ENCODE measurements around the gene STOX1. TPM values are rescaled to one million over a fixed set of nuclear protein-coding genes. Genes with fewer than 3 reads are reported as not detected.
A peak's percentile ranks its signal among the peaks of the same experiment; 100 is the strongest.
"Not testable (repeated sequence)": the region's sequence is repeated elsewhere in the genome, so short reads cannot be mapped to it uniquely, and the experiment has no call there.

STOX1 gene
- total RNA-seq = 0.35 and 2.9 TPM in 2 replicates

- peak; percentile 33 for DNase-seq (ENCODE audit: low read depth)
Measured at GRCh38 chr10:68826764-68827591, at the start of gene STOX1. STOX1 (plus strand) TSS chr10:68827531; CDS start chr10:68827624, 93 bp downstream.

- peak; percentile 30 for DNase-seq (ENCODE audit: low read depth)
Measured at GRCh38 chr10:68781613-68782574, 45.4 kb upstream of the STOX1 start.

- DNase-seq (ENCODE audit: low read depth) = no peak
Measured at GRCh38 chr10:68784476-68784875, 42.9 kb upstream of the STOX1 start.

GRCh38 chr10:68787813-68788212, 39.5 kb upstream of the STOX1 start:
- no peak for DNase-seq (ENCODE audit: low read depth)

GRCh38 chr10:68790476-68790875, 36.9 kb upstream of the STOX1 start:
- no peak for DNase-seq (ENCODE audit: low read depth)

GRCh38 chr10:68792115-68792514, 35.2 kb upstream of the STOX1 start:
- DNase-seq (ENCODE audit: low read depth) = peak; percentile 46

GRCh38 chr10:68795886-68796532, 31.3 kb upstream of the STOX1 start:
- no peak for DNase-seq (ENCODE audit: low read depth)

- peak; percentile 87 for DNase-seq (ENCODE audit: low read depth)
Measured at GRCh38 chr10:68796605-68797004, 30.7 kb upstream of the STOX1 start.

- no peak for DNase-seq (ENCODE audit: low read depth)
Measured at GRCh38 chr10:68800211-68800610, 27.1 kb upstream of the STOX1 start.

GRCh38 chr10:68804692-68805091, 22.6 kb upstream of the STOX1 start:
- no peak for DNase-seq (ENCODE audit: low read depth)

GRCh38 chr10:68810830-68811229, 16.5 kb upstream of the STOX1 start:
- DNase-seq (ENCODE audit: low read depth) = not testable (repeated sequence)

- no peak for DNase-seq (ENCODE audit: low read depth)
Measured at GRCh38 chr10:68811314-68812009, 15.9 kb upstream of the STOX1 start.

GRCh38 chr10:68812420-68812819, 14.9 kb upstream of the STOX1 start:
- no peak for DNase-seq (ENCODE audit: low read depth)

- no peak for DNase-seq (ENCODE audit: low read depth)
Measured at GRCh38 chr10:68813559-68813958, 13.8 kb upstream of the STOX1 start.

- DNase-seq (ENCODE audit: low read depth) = no peak
Measured at GRCh38 chr10:68816796-68817412, 10.4 kb upstream of the STOX1 start.

GRCh38 chr10:68820359-68820758, 7.0 kb upstream of the STOX1 start:
- DNase-seq (ENCODE audit: low read depth) = not testable (repeated sequence)

- DNase-seq (ENCODE audit: low read depth) = not testable (repeated sequence)
Measured at GRCh38 chr10:68822626-68823025, 4.7 kb upstream of the STOX1 start.

GRCh38 chr10:68827592-68827959, 245 bp downstream of the STOX1 start:
- DNase-seq (ENCODE audit: low read depth) = not testable (repeated sequence)

GRCh38 chr10:68828083-68828601, 811 bp downstream of the STOX1 start:
- DNase-seq (ENCODE audit: low read depth) = not testable (repeated sequence)

- no peak for DNase-seq (ENCODE audit: low read depth)
Measured at GRCh38 chr10:68828833-68829232, 1.5 kb downstream of the STOX1 start.

- no peak for DNase-seq (ENCODE audit: low read depth)
Measured at GRCh38 chr10:68829521-68829920, 2.2 kb downstream of the STOX1 start.

All from renal cortical epithelial cell (primary cell).